WERI-Rb-1 (cell line): ENCODE measurements around the gene NELL1.

Experiments
- DNase-seq: peaks from one replicate; pipeline ENCODE4 v3.0.0-alpha.2; 2020
- H3K27ac ChIP-seq: fragments of 250-450 bp; sonication (Bioruptor Pico); 2 replicates; pipeline ENCODE4 v1.5.1; 2020; ENCODE audit warnings: mild to moderate bottlenecking, moderate library complexity
- H3K27me3 ChIP-seq: fragments of 250-450 bp; sonication (Bioruptor Pico); 2 replicates; pipeline ENCODE4 v1.5.1; 2021; ENCODE audit warnings: mild to moderate bottlenecking, low read depth, moderate library complexity; ENCODE audit not compliant: insufficient read depth, severe bottlenecking
- H3K36me3 ChIP-seq: fragments of 250-450 bp; sonication (Bioruptor Pico); 2 replicates; pipeline ENCODE4 v1.5.1; 2020; ENCODE audit warnings: mild to moderate bottlenecking, moderate library complexity
- H3K4me3 ChIP-seq: 2 replicates; pipeline ENCODE4 v1.5.1; 2011; ENCODE audit warnings: low read depth, mild to moderate bottlenecking, control low read depth, low read length
- H3K9me3 ChIP-seq: fragments of 250-450 bp; sonication (Bioruptor Pico); 2 replicates; pipeline ENCODE4 v1.5.1; 2021; ENCODE audit warnings: mild to moderate bottlenecking, moderate library complexity; ENCODE audit not compliant: severe bottlenecking
- CTCF ChIP-seq: IDR thresholded peaks from 2 replicates; pipeline ENCODE4 v1.5.1; 2011; ENCODE audit warnings: low read depth, mild to moderate bottlenecking, control low read depth, inconsistent platforms, low read length

The NELL1 gene

DNA sequence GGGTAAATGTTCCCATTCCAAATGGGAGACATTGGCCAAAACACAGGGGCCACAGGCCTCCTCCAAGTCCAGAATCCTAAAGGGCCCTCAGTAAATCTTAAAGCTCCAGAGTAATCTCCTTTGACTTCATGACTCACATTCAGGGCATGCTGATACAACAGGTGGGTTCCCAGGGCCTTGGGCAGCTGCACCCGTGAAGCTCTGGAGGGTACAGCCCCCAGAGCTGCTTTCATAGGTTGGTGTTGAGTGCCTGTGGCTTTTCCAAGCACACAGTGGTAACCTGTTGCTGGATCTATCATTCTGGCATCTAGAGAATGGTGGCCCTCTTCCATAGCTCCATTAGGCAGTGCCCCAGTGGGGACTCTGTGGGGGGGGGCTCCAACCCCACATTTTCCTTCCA is 54.0 kb downstream of the NELL1 start:
- Histone ChIP-seq H3K9me3 (no peaks in the 10 kb centered on the region), H3K4me3 (no peak overlapping the region), H3K27me3 (no peaks in the 10 kb centered on the region), H3K36me3 (no peaks in the 10 kb centered on the region), H3K27ac (no peak overlapping the region)
- TF ChIP-seq CTCF, result no peak
- DNase-seq, result no peak

- TF ChIP-seq CTCF, result no peak
- H3K27me3 ChIP-seq, result no peaks in the 10 kb centered on the region
These were observed 60.3 kb downstream of the NELL1 start for GRCh38 chr11:20729597-20730105.

GRCh38 chr11:20731676-20732215 is 62.4 kb downstream of the NELL1 start:
- Histone ChIP-seq H3K27me3 (no peaks in the 10 kb centered on the region), H3K27ac (peak overlapping the region; percentile 0; the same call in 1 of the 2 replicates), H3K36me3 (no peaks in the 10 kb centered on the region), H3K4me3 (no peak overlapping the region), H3K9me3 (no peaks in the 10 kb centered on the region)
- no peak for DNase-seq
- TF ChIP-seq CTCF, result no peak

More at GRCh38 chr11:20729597-20730105, 60.3 kb downstream of the NELL1 start:
- Histone ChIP-seq H3K36me3 (no peaks in the 10 kb centered on the region), H3K4me3 (no peak overlapping the region), H3K27ac (no peak overlapping the region), H3K9me3 (no peaks in the 10 kb centered on the region)
- DNase-seq, result no peak

- no peaks in the 10 kb centered on the region for H3K9me3 ChIP-seq
These were observed 69.7 kb downstream of the NELL1 start for GRCh38 chr11:20739107-20739506.

GRCh38 chr11:20739577-20739976 is 70.2 kb downstream of the NELL1 start:
- Histone ChIP-seq H3K4me3 (no peak overlapping the region), H3K27me3 (no peaks in the 10 kb centered on the region), H3K36me3 (no peaks in the 10 kb centered on the region), H3K27ac (no peak overlapping the region), H3K9me3 (no peaks in the 10 kb centered on the region)
- no peak for TF ChIP-seq CTCF
- DNase-seq, result no peak

More at GRCh38 chr11:20739107-20739506, 69.7 kb downstream of the NELL1 start:
- no peak overlapping the region for H3K4me3 ChIP-seq
- no peaks in the 10 kb centered on the region for H3K27me3 ChIP-seq
- DNase-seq, result no peak
- no peak overlapping the region for H3K27ac ChIP-seq
- no peaks in the 10 kb centered on the region for H3K36me3 ChIP-seq
- TF ChIP-seq CTCF, result no peak

DNA sequence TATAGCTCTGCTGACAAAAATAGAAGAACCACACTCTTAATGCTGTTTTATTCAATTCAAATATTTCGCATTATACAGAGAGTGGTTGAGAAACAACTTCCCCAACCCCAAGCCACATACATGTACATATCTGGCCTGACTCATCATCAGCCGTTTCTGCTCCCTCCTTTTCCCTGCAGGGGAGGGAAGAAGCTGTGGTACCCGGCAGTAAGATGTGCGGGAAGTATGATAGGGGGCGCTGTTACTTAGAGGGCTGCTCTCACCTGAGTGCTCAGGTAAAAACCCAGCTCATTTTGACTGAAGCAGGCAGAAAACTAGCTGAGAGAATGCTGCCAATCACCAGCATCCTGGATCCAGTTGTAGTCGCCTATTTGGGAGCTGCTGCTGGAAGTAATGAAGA is 85.5 kb downstream of the NELL1 start:
- peak; percentile 69 for TF ChIP-seq CTCF
- Histone ChIP-seq H3K27ac (no peak overlapping the region), H3K4me3 (no peak overlapping the region), H3K9me3 (no peaks in the 10 kb centered on the region), H3K36me3 (no peaks in the 10 kb centered on the region), H3K27me3 (no peaks in the 10 kb centered on the region)
- DNase-seq, result peak; percentile 31
